AG09309 (cell line): ENCODE results near the gene CRTC3.
A peak's percentile ranks its signal among the peaks of the same experiment; 100 is the strongest.
"Not testable (repeated sequence)": the region's sequence is repeated elsewhere in the genome, so short reads cannot be mapped to it uniquely, and the experiment has no call there.

Experiments
- DNase-seq: peaks from one replicate; pipeline ENCODE4 v3.0.0-alpha.2; 2010; ENCODE audit warnings: low read depth
- H3K4me3 ChIP-seq: 2 replicates; pipeline ENCODE4 v1.5.1; 2011; ENCODE audit warnings: mild to moderate bottlenecking, low read depth, low read length, moderate library complexity; ENCODE audit not compliant: control insufficient read depth
- TF ChIP-seq, protein P1 (sequence below): IDR thresholded peaks from 2 replicates; pipeline ENCODE4 v1.5.1; 2011; ENCODE audit warnings: mild to moderate bottlenecking, low read depth, low read length, inconsistent platforms; ENCODE audit not compliant: insufficient read depth, control insufficient read depth; ENCODE audit errors: missing control alignments

CRTC3 gene

GRCh38 chr15:90681480-90681879, 151.8 kb downstream of the CRTC3 start:
- DNase-seq = peak; percentile 57
- TF ChIP-seq, protein P1, sequence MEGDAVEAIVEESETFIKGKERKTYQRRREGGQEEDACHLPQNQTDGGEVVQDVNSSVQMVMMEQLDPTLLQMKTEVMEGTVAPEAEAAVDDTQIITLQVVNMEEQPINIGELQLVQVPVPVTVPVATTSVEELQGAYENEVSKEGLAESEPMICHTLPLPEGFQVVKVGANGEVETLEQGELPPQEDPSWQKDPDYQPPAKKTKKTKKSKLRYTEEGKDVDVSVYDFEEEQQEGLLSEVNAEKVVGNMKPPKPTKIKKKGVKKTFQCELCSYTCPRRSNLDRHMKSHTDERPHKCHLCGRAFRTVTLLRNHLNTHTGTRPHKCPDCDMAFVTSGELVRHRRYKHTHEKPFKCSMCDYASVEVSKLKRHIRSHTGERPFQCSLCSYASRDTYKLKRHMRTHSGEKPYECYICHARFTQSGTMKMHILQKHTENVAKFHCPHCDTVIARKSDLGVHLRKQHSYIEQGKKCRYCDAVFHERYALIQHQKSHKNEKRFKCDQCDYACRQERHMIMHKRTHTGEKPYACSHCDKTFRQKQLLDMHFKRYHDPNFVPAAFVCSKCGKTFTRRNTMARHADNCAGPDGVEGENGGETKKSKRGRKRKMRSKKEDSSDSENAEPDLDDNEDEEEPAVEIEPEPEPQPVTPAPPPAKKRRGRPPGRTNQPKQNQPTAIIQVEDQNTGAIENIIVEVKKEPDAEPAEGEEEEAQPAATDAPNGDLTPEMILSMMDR = no peak
- H3K4me3 ChIP-seq = no peak overlapping the region

- DNase-seq = no peak
- TF ChIP-seq, protein P1 = no peak
- H3K4me3 ChIP-seq = no peak overlapping the region
Measured at GRCh38 chr15:90683371-90683770, 153.6 kb downstream of the CRTC3 start.

DNA sequence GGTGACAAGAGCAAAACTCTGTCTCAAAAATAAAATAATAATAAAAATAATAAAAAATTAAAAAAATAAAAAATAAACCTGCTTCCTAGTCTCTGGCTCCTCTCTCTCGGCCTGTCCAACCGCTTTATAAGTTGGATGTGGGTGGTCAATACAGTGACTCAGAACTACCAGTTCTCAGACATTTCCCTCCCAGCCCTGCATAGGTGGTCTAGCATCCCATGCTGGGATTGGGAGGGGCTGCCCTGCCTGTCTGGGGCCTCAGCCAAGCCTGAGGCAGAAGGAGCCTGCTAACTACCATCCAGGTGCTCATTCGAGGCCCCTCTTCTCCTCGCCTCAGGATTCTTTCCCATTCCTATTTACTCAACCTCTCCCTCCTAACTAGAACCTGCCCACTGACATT, 154.2 kb downstream of the CRTC3 start:
- no peak for DNase-seq
- TF ChIP-seq, protein P1 = no peak

GRCh38 chr15:90684281-90684680, 154.6 kb downstream of the CRTC3 start:
- TF ChIP-seq, protein P1 = no peak
- no peak overlapping the region for H3K4me3 ChIP-seq
- DNase-seq = no peak

More for the DNA sequence above, 154.2 kb downstream of the CRTC3 start:
- H3K4me3 ChIP-seq = no peak overlapping the region

DNA sequence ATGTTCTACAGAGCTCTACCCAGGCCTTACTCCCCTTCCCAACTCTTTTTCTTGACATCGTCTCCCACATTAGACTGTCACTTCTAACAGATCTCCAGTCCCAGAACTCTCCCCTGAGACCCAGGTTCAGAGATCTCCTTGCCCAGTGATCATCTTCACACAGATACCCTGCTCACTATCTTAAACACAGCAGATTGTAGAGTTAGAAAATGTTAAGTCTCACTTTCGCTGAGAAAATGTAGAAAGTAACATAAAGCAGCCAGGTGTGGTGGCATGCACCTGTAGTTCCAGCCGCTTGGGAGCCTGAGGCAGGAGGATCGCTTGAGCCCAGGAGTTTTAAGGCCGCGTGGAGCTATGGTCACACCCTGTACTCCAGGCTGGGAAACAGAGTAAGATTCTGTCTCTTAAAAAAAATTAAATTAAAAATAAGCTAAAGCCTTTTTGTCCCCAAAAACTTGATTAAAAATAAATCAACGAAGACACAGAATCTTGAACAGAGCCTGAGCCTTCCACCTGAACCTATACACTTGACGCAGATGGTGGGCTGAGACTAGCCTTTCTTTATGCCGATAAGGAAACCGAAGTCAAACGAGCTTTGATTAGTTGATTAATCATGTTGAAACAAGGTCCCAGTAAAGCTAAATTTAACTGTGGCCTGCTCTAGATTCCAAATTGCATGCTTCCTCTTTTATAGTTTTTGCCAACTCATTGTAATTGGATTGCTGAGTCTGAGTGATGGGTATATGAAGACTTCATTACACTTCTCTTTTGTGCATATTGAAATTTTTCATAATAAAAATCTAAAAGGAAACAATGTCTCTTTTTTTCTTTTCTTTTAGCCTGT, 156.1 kb downstream of the CRTC3 start:
- DNase-seq = no peak
- no peak overlapping the region for H3K4me3 ChIP-seq
- TF ChIP-seq, protein P1 = no peak

DNA sequence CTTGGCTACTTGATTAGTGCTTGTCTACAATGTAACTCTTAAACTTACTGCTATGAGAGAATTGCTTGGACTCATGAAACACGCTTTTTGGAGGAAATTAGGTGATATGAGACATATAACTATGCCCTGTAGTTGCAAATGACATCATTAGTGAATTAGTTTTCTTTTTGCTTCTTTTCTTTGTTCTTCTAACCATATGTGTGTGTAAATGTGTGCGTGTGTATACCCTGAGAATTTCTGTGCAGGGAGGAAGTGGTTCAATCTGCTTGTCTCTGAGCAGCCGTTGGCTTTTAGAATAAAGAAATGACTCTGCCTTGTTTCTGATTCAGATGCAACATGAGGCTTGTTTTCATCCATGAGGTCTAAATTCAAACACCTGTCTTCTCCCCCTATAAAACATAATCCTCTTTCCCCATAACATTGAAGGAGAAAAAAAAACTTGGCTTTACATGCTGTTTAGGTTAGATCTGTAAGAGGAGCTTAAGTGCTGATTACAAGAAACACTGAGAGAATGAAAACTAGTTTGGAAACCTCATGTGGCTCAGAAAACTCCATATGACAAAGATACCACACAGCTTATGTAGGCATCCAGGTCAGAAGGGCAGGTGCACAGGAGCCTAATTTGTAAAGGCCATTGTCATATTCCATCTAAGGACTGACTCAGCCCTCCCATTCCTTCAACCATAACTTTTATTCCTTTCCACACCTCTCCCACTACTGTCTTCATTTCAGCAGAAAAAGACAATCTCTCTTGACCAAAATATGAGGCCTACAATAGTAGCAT, 156.9 kb downstream of the CRTC3 start:
- DNase-seq = no peak
- H3K4me3 ChIP-seq = no peak overlapping the region
- TF ChIP-seq, protein P1 = no peak

- not testable (repeated sequence) for DNase-seq, H3K4me3 ChIP-seq
Measured at GRCh38 chr15:90689326-90689961, 159.7 kb downstream of the CRTC3 start.
